GM10248 (cell line): ENCODE results near the gene CAMKK2.
"Not testable (repeated sequence)": the region's sequence is repeated elsewhere in the genome, so short reads cannot be mapped to it uniquely, and the experiment has no call there.

ENCODE experiments used
- CTCF ChIA-PET: fragments of 300-600 bp; sonication (Branson Sonifier 250); formaldehyde crosslinking; extraction: SDS; loops from one replicate; lab custom pipeline; 2021; ENCODE audit warnings: antibody characterized with exemption; lab: Yijun Ruan, JAX
- POLR2A ChIA-PET: fragments of 350-650 bp; sonication (Branson Sonifier 250); formaldehyde crosslinking; extraction: SDS; loops from one replicate; lab custom pipeline; 2020; ENCODE audit warnings: antibody characterized with exemption; lab: Yijun Ruan, JAX
- DNase-seq: peaks from one replicate; pipeline ENCODE4 v3.0.0; 2012; ENCODE audit errors: extremely low spot score
- CTCF ChIP-seq: IDR thresholded peaks from 2 replicates; pipeline ENCODE4 v1.5.1; 2012; ENCODE audit warnings: mild to moderate bottlenecking, low read depth; ENCODE audit errors: extremely low read depth, missing control alignments, control extremely low read depth

CAMKK2 gene

GRCh38 chr12:121325922-121326396, 29.4 kb upstream of the CAMKK2 start:
- CTCF ChIA-PET: interaction anchor here (1.2 to 3.2 kb wide), 2 partner anchors 9 to 29 kb away, joined by 3 to 20 read pairs; no protein-coding TSS in a partner anchor
- POLR2A ChIA-PET: interaction anchor here (0.6 kb wide), 1 partner anchor 26 kb away, joined by 3 read pairs; no protein-coding TSS in a partner anchor
- no peak for TF ChIP-seq CTCF
- DNase-seq: no peak

GRCh38 chr12:121323908-121324307, 27.4 kb upstream of the CAMKK2 start:
- no peak for TF ChIP-seq CTCF
- DNase-seq: no peak
- ChIA-PET POLR2A (interaction anchor here (0.6 kb wide), 1 partner anchor 774 kb away, joined by 3 read pairs; no protein-coding TSS in a partner anchor), CTCF (interaction anchor here (0.7 to 3.2 kb wide), 6 partner anchors 11 to 119 kb away, joined by 3 to 20 read pairs (median 4); no protein-coding TSS in a partner anchor)

GRCh38 chr12:121318121-121318520, 21.6 kb upstream of the CAMKK2 start:
- ChIA-PET CTCF (interaction anchor here (0.8 to 6.1 kb wide), 5 partner anchors 13 to 367 kb away, joined by 3 to 41 read pairs (median 3); no protein-coding TSS in a partner anchor), POLR2A (no interaction called here)
- DNase-seq: no peak
- TF ChIP-seq CTCF: no peak

GRCh38 chr12:121314431-121314830, 17.9 kb upstream of the CAMKK2 start:
- ChIA-PET POLR2A (no interaction called here), CTCF (interaction anchor here (0.8 to 1.6 kb wide), 4 partner anchors 8 to 665 kb away, joined by 3 to 4 read pairs (median 4); no protein-coding TSS in a partner anchor)
- no peak for TF ChIP-seq CTCF
- no peak for DNase-seq

- POLR2A ChIA-PET, DNase-seq: not testable (repeated sequence)
- CTCF ChIA-PET: interaction anchor here (0.6 to 1.0 kb wide), 3 partner anchors 13 to 1280 kb away, joined by 3 read pairs; no protein-coding TSS in a partner anchor
Measured at GRCh38 chr12:121310231-121310630, 13.7 kb upstream of the CAMKK2 start.

- DNase-seq, POLR2A ChIA-PET: not testable (repeated sequence)
- CTCF ChIA-PET: interaction anchor here (1.2 to 1.9 kb wide), 4 partner anchors 17 to 245 kb away, joined by 3 to 5 read pairs (median 3); no protein-coding TSS in a partner anchor
Measured at GRCh38 chr12:121307397-121307796, 10.9 kb upstream of the CAMKK2 start.

GRCh38 chr12:121304306-121304705, 7.8 kb upstream of the CAMKK2 start:
- DNase-seq: no peak
- TF ChIP-seq CTCF: no peak
- ChIA-PET POLR2A (no interaction called here), CTCF (interaction anchor here (1.2 kb wide), 1 partner anchor 18 kb away, joined by 3 read pairs; no protein-coding TSS in a partner anchor)
